IPS-18c (cell line): ENCODE data around the gene CTNNB1.
"Not testable (repeated sequence)": the region's sequence is repeated elsewhere in the genome, so short reads cannot be mapped to it uniquely, and the experiment has no call there.

Source experiments
- H3K4me3 ChIP-seq: 2 replicates; pipeline ENCODE4 v1.7.0; 2013; ENCODE audit warnings: low read depth, mild to moderate bottlenecking, low read length, moderate library complexity; ENCODE audit not compliant: insufficient read depth
- H3K9me3 ChIP-seq: one replicate; pipeline ENCODE4 v1.6.1; 2013; ENCODE audit warnings: mild to moderate bottlenecking, low read length, moderate library complexity; ENCODE audit not compliant: control insufficient read depth, insufficient read depth

The CTNNB1 gene

GRCh38 chr3:41267975-41268640 is 68.8 kb downstream of the CTNNB1 start:
- H3K9me3 ChIP-seq, result peaks cover under 1% of the 10 kb centered on the region
- H3K4me3 ChIP-seq, result no peak overlapping the region

- H3K9me3 ChIP-seq, result peaks cover 4% of the 10 kb centered on the region
- no peak overlapping the region for H3K4me3 ChIP-seq
Measured at GRCh38 chr3:41272667-41273066, 73.4 kb downstream of the CTNNB1 start.

- peaks cover 4% of the 10 kb centered on the region for H3K9me3 ChIP-seq
- H3K4me3 ChIP-seq, result no peak overlapping the region
Measured at GRCh38 chr3:41274944-41275668, 75.8 kb downstream of the CTNNB1 start.

- H3K9me3 ChIP-seq, result peaks cover 4% of the 10 kb centered on the region
- no peak overlapping the region for H3K4me3 ChIP-seq
Measured at GRCh38 chr3:41276191-41276590, 76.9 kb downstream of the CTNNB1 start.

- H3K4me3 ChIP-seq, result 0 out of 2 replicates have a peak overlapping the region, but pooled peaks have one; percentile 28
Measured at GRCh38 chr3:41277790-41278465, 78.6 kb downstream of the CTNNB1 start.

GRCh38 chr3:41284934-41285333 is 85.6 kb downstream of the CTNNB1 start:
- not testable (repeated sequence) for H3K4me3 ChIP-seq, H3K9me3 ChIP-seq

More at GRCh38 chr3:41277790-41278465, 78.6 kb downstream of the CTNNB1 start:
- H3K9me3 ChIP-seq, result peaks cover 4% of the 10 kb centered on the region

- Histone ChIP-seq H3K4me3 (no peak overlapping the region), H3K9me3 (no peaks in the 10 kb centered on the region)
Measured at GRCh38 chr3:41286305-41286704, 87.0 kb downstream of the CTNNB1 start.

- H3K4me3 ChIP-seq, result no peak overlapping the region
- no peaks in the 10 kb centered on the region for H3K9me3 ChIP-seq
Measured at GRCh38 chr3:41288785-41289184, 89.5 kb downstream of the CTNNB1 start.
